NB4 (cell line): ENCODE data around the gene EPHA6.

Source experiments
- POLR2A ChIP-seq: IDR thresholded peaks from 2 replicates; pipeline ENCODE4 v1.6.1; 2011; ENCODE audit warnings: mild to moderate bottlenecking; ENCODE audit not compliant: insufficient read length; ENCODE audit errors: extremely low read depth
- TF ChIP-seq, protein P1 (sequence below): IDR thresholded peaks from one replicate; pipeline ENCODE4 v1.5.1; 2012; ENCODE audit warnings: low read depth, low read length

DNA sequence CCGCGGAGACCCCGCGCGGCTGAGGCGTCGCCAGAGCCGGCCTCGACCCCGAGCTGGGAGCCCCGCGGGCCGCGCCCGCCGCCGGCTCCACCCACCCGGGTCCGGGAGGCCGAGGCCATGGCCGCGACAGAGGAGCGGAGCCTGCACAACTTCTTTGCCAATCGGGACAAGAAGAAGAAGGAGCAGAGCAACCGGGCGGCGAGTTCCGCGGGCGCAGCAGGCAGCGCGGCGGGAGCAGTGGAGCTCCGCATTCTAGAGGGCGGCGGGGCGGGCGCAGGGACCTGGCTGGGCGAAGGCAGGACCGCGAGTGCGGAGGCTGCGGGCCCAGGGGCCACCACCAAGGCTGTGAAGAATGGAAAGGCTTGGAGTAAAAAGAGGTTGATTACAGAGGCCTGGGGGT is 37.6 kb upstream of the EPHA6 start:
- TF ChIP-seq, protein P1, sequence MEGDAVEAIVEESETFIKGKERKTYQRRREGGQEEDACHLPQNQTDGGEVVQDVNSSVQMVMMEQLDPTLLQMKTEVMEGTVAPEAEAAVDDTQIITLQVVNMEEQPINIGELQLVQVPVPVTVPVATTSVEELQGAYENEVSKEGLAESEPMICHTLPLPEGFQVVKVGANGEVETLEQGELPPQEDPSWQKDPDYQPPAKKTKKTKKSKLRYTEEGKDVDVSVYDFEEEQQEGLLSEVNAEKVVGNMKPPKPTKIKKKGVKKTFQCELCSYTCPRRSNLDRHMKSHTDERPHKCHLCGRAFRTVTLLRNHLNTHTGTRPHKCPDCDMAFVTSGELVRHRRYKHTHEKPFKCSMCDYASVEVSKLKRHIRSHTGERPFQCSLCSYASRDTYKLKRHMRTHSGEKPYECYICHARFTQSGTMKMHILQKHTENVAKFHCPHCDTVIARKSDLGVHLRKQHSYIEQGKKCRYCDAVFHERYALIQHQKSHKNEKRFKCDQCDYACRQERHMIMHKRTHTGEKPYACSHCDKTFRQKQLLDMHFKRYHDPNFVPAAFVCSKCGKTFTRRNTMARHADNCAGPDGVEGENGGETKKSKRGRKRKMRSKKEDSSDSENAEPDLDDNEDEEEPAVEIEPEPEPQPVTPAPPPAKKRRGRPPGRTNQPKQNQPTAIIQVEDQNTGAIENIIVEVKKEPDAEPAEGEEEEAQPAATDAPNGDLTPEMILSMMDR = no peak
- TF ChIP-seq POLR2A = no peak
